Stomach (tissue), 9 donors: ENCODE measurements around the gene C20orf141. TPM values are rescaled to one million over a fixed set of nuclear protein-coding genes. Genes with fewer than 3 reads are reported as not detected.

Experiments
- DNase-seq, 2 donors: peaks; one replicate each; pipeline versions ENCODE4 v3.0.0 to v3.0.0-alpha.2; 2013 to 2019
- H3K27ac ChIP-seq, 5 donors: fragments of 200-600 bp in 4 of 5; sonication (generic) in 4 of 5; one replicate each; pipeline ENCODE4 v1.5.1; 2013 to 2019; ENCODE audit warnings: mild to moderate bottlenecking in 1 of 5, moderate library complexity in 1 of 5
- H3K27me3 ChIP-seq, 3 donors: fragments of 200-600 bp; sonication (generic); one replicate each; pipeline ENCODE4 v1.5.1; 2017 to 2019; ENCODE audit warnings: mixed run types in 1 of 3
- H3K36me3 ChIP-seq, 4 donors: fragments of 200-600 bp; sonication (generic); 1 replicate in 3 of 4; 2 replicates in 1 of 4; pipeline ENCODE4 v1.5.1; 2016 to 2019
- H3K4me1 ChIP-seq, 4 donors: fragments of 200-600 bp; sonication (generic); one replicate each; pipeline ENCODE4 v1.5.1; 2016 to 2019
- H3K4me3 ChIP-seq, 4 donors: fragments of 200-600 bp; sonication (generic) in 3 of 4; one replicate each; pipeline ENCODE4 v1.5.1; 2016 to 2019; ENCODE audit warnings: mild to moderate bottlenecking in 1 of 4
- H3K9me3 ChIP-seq, 4 donors: fragments of 200-600 bp; sonication (generic); one replicate each; pipeline ENCODE4 v1.5.1; 2016 to 2019
- CTCF ChIP-seq, 7 experiments: fragments of 450-650 bp in 4 of 7; fragments of 200-600 bp in 3 of 7; sonication (generic) in 3 of 7; IDR thresholded peaks; one replicate each; pipeline ENCODE4 v1.5.1; 2016 to 2019; ENCODE audit warnings: antibody characterized with exemption in 7 of 7, control low read depth in 2 of 7, mild to moderate bottlenecking in 1 of 7
- EP300 ChIP-seq: sonication (generic); formaldehyde crosslinking; IDR thresholded peaks from one replicate; pipeline ENCODE4 v1.6.1; 2017; ENCODE audit warnings: antibody characterized with exemption
- POLR2A ChIP-seq, 4 donors: fragments of 450-650 bp; IDR thresholded peaks; one replicate each; pipeline ENCODE4 v1.6.1; 2016; ENCODE audit warnings: antibody characterized with exemption in 4 of 4, control low read depth in 2 of 4, mild to moderate bottlenecking in 1 of 4, moderate library complexity in 1 of 4
- POLR2AphosphoS5 ChIP-seq, 3 donors: sonication (generic); formaldehyde crosslinking; IDR thresholded peaks; one replicate each; pipeline ENCODE4 v1.6.1; 2016; ENCODE audit warnings: antibody characterized with exemption in 3 of 3
- WGBS, 5 donors: extraction: QIAGEN DNeasy Blood & Tissue Kit in 3 of 5; methylation state at CpG; one replicate each; pipeline versions ENCODE4 v1.1.5 to v1.1.7; 2013 to 2018; 5-methylcytosine and 5-hydroxymethylcytosine counted together
- intact Hi-C: fragments of 100-400 bp; cut with DNase I; formaldehyde crosslinking; loops from one replicate; pipeline ENCODE4 v1.15.1; 2023; ENCODE audit warnings: low total_unique reads
- polyA plus RNA-seq, 3 donors: library from polyadenylated mRNA; stranded (reverse); fragments of 200-250 nt; gene quantifications; one replicate each; pipeline ENCODE4 v1.2.3, GENCODE V29; 2013
- total RNA-seq, 5 donors: library from RNA; depleted of rRNA; stranded (reverse); fragments of >200 nt; gene quantifications; one replicate each; pipeline versions ENCODE4 v1.1.0 to v1.2.3, GENCODE V29; 2014 to 2016
- donor health status: healthy with polysubstance abuse.
- donor health status: Bipolar disorder and iron deficiency.
- donor health status: healthy.

The C20orf141 gene
- total and polyA plus RNA-seq, 8 donors = not detected

DNA sequence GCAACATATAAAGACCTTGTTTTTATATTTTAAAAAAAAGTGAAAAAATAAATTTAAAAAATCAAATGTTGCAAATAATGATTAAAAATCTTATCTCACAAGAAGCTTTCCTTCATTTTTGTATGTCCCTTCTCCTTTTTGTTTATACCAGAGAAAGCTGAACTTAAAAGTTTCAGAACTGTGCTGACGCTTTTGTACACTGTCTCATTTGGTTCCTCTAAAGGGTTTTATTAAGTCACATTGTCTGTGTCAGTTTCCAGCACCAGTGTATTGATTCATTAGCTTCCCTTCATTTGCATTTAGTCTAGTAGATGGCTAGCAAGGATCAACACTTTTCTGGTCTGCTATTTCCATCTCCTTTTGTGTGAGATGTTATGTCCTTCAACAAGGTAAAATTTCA lies 19.0 kb downstream of the C20orf141 start:
- H3K9me3 ChIP-seq = no peaks in the 10 kb centered on the region
- no peak overlapping the region for H3K4me3 ChIP-seq
- H3K27ac ChIP-seq = no peak overlapping the region
- no peak for TF ChIP-seq POLR2AphosphoS5 (IDR thresholded peaks at IDR 0.05)
- TF ChIP-seq POLR2A (IDR thresholded peaks at IDR 0.05) = no peak
- no peak for TF ChIP-seq CTCF (IDR thresholded peaks at IDR 0.05)
- no peak for TF ChIP-seq EP300
- 79 to 93% (median 82%) methylated on average over 1 of the region's 1 CpG for WGBS, 5 donors
- intact Hi-C loops = no loop called here
- H3K4me1 ChIP-seq = peaks cover 0 to 11% (median 1%) of the 10 kb centered on the region in 4 donors
- no peaks in the 10 kb centered on the region for H3K27me3 ChIP-seq
- H3K36me3 ChIP-seq = peaks cover 0 to 42% (median 35%) of the 10 kb centered on the region in 4 donors
- no peak for DNase-seq

DNA sequence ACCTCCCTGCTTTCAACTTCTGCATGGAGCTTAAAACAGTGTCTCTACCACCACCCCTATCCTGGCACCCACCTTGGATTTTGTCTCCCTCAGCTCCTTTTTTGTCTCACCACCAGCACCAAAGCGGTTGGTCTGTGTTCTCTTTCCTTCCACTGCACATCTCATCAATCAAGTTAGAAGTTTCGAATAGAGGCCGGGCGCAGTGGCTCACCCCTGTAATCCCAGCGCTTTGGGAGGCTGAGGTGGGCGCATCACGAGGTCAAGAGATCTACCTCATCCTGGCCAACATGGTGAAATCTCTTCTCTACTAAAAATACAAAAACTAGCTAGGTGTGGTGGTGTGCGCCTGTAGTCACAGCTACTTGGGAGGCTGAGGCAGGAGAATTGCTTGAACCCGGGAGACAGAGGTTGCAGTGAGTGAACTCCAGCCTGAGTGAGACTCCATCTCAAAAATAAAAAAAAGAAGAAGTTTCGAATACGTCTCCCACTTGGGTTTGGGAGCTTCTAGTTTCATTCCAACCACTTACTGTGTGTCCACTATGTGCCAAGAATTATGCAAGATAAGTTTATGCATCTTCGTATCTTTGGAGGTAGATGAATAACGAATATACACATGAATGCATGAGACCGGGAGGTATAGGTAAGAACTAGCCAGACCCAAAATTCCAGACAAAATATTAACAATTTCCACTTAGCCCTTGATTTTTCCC lies 19.8 kb downstream of the C20orf141 start:
- Histone ChIP-seq H3K4me3 (no peak overlapping the region), H3K36me3 (peaks cover 0 to 43% (median 36%) of the 10 kb centered on the region in 4 donors), H3K9me3 (no peaks in the 10 kb centered on the region), H3K4me1 (peaks cover 4 to 19% (median 8%) of the 10 kb centered on the region in 4 donors), H3K27me3 (no peaks in the 10 kb centered on the region), H3K27ac (no peak overlapping the region)
- WGBS, 5 donors = 89 to 96% (median 94%) methylated on average over 14 of the region's 14 CpGs
- intact Hi-C loops = no loop called here
- DNase-seq = no peak
- TF ChIP-seq CTCF (IDR thresholded peaks at IDR 0.05) (no peak), POLR2A (IDR thresholded peaks at IDR 0.05) (no peak), POLR2AphosphoS5 (IDR thresholded peaks at IDR 0.05) (no peak), EP300 (no peak)

GRCh38 chr20:2835331-2835796 lies 20.6 kb downstream of the C20orf141 start:
- intact Hi-C loops = no loop called here
- H3K9me3 ChIP-seq = no peaks in the 10 kb centered on the region
- H3K27me3 ChIP-seq = no peaks in the 10 kb centered on the region
- DNase-seq = no peak
- WGBS, 5 donors = 82 to 93% (median 92%) methylated on average over 2 to 6 of the region's 6 CpGs
- no peak overlapping the region for H3K4me3 ChIP-seq
- TF ChIP-seq POLR2A (IDR thresholded peaks at IDR 0.05) (no peak), CTCF (IDR thresholded peaks at IDR 0.05) (no peak), POLR2AphosphoS5 (IDR thresholded peaks at IDR 0.05) (no peak), EP300 (no peak)
- H3K27ac ChIP-seq = no peak overlapping the region
- H3K36me3 ChIP-seq = peaks cover 0 to 43% (median 36%) of the 10 kb centered on the region in 4 donors
- H3K4me1 ChIP-seq = peaks cover 11 to 26% (median 13%) of the 10 kb centered on the region in 4 donors

GRCh38 chr20:2836035-2836434 lies 21.2 kb downstream of the C20orf141 start:
- TF ChIP-seq EP300 (no peak), CTCF (IDR thresholded peaks at IDR 0.05) (no peak), POLR2A (IDR thresholded peaks at IDR 0.05) (no peak), POLR2AphosphoS5 (IDR thresholded peaks at IDR 0.05) (no peak)
- intact Hi-C loops = no loop called here
- Histone ChIP-seq H3K4me3 (no peak overlapping the region), H3K36me3 (peaks cover 0 to 43% (median 36%) of the 10 kb centered on the region in 4 donors), H3K4me1 (peaks cover 11 to 26% (median 15%) of the 10 kb centered on the region in 4 donors), H3K27ac (no peak overlapping the region), H3K27me3 (no peaks in the 10 kb centered on the region), H3K9me3 (no peaks in the 10 kb centered on the region)
- WGBS, 5 donors = 86 to 97% (median 90%) methylated on average over 5 of the region's 5 CpGs
- no peak for DNase-seq
